Peyer's patch (tissue), 4 donors: ENCODE data around the gene LIN9.

Experiments
- POLR2A ChIP-seq, 2 donors: fragments of 450-650 bp; IDR thresholded peaks; one replicate each; pipeline ENCODE4 v1.5.1; 2017; ENCODE audit warnings: antibody characterized with exemption in 2 of 2, mild to moderate bottlenecking in 2 of 2, moderate library complexity in 2 of 2
- TF ChIP-seq, protein P1 (sequence below), 6 experiments: fragments of 450-650 bp in 4 of 6; fragments of 200-600 bp in 2 of 6; sonication (generic) in 1 of 6; IDR thresholded peaks; one replicate each; pipeline ENCODE4 v1.5.1; 2017 to 2019; ENCODE audit warnings: antibody characterized with exemption in 6 of 6, mild to moderate bottlenecking in 3 of 6, moderate library complexity in 1 of 6

GRCh38 chr1:226349801-226350518, 41.0 kb upstream of the LIN9 start:
- TF ChIP-seq, protein P1, sequence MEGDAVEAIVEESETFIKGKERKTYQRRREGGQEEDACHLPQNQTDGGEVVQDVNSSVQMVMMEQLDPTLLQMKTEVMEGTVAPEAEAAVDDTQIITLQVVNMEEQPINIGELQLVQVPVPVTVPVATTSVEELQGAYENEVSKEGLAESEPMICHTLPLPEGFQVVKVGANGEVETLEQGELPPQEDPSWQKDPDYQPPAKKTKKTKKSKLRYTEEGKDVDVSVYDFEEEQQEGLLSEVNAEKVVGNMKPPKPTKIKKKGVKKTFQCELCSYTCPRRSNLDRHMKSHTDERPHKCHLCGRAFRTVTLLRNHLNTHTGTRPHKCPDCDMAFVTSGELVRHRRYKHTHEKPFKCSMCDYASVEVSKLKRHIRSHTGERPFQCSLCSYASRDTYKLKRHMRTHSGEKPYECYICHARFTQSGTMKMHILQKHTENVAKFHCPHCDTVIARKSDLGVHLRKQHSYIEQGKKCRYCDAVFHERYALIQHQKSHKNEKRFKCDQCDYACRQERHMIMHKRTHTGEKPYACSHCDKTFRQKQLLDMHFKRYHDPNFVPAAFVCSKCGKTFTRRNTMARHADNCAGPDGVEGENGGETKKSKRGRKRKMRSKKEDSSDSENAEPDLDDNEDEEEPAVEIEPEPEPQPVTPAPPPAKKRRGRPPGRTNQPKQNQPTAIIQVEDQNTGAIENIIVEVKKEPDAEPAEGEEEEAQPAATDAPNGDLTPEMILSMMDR (IDR thresholded peaks at IDR 0.05) = peak in 1 of 6 experiments; percentile 5
- peak in 1 of 2 donors; percentile 28 for TF ChIP-seq POLR2A (IDR thresholded peaks at IDR 0.05)
